Brain microvascular endothelial cell (primary cell): ENCODE results near the gene DOCK1.

Experiments used
- DNase-seq: peaks from one replicate; pipeline ENCODE4 v3.0.0-alpha.2; 2020
- H3K27ac ChIP-seq: fragments of 250-450 bp; sonication (Bioruptor Pico); 2 replicates; pipeline ENCODE4 v1.5.1; 2020; ENCODE audit warnings: mild to moderate bottlenecking, moderate library complexity
- H3K27me3 ChIP-seq: fragments of 250-450 bp; sonication (Bioruptor Pico); replicated peaks from 2 replicates; pipeline ENCODE4 v1.5.1; 2020; ENCODE audit warnings: mild to moderate bottlenecking
- H3K36me3 ChIP-seq: fragments of 250-450 bp; sonication (Bioruptor Pico); replicated peaks from 2 replicates; pipeline ENCODE4 v1.5.1; 2020; ENCODE audit warnings: mild to moderate bottlenecking
- H3K4me3 ChIP-seq: 2 replicates; pipeline ENCODE4 v1.5.1; 2011; ENCODE audit warnings: low read depth, mild to moderate bottlenecking, control low read depth, low read length, moderate library complexity
- CTCF ChIP-seq: IDR thresholded peaks from 2 replicates; pipeline ENCODE4 v1.5.1; 2011; ENCODE audit warnings: low read depth, mild to moderate bottlenecking, moderate library complexity, low read length, control low read depth, inconsistent platforms; ENCODE audit errors: missing control alignments
- in situ Hi-C: cut with HindIII; loops from 2 replicates; pipeline ENCODE4 v1.10.0; 2017; ENCODE audit warnings: low sequenced_read_pairs, low pct_ligation_motif_present

DOCK1 gene

GRCh38 chr10:127119936-127120335 lies 214.7 kb downstream of the DOCK1 start:
- H3K27ac ChIP-seq = no peak overlapping the region
- TF ChIP-seq CTCF = no peak
- H3K4me3 ChIP-seq = no peak overlapping the region
- no peaks in the 10 kb centered on the region for H3K36me3 ChIP-seq
- in situ Hi-C loops = no loop called here
- H3K27me3 ChIP-seq = no peaks in the 10 kb centered on the region
- no peak for DNase-seq

- Histone ChIP-seq H3K27me3 (no peaks in the 10 kb centered on the region), H3K27ac (no peak overlapping the region), H3K36me3 (peaks cover 9% of the 10 kb centered on the region), H3K4me3 (no peak overlapping the region)
- in situ Hi-C loops = no loop called here
- DNase-seq = no peak
- TF ChIP-seq CTCF = no peak
Measured at GRCh38 chr10:127122831-127123230, 217.6 kb downstream of the DOCK1 start.

- no peak overlapping the region for H3K27ac ChIP-seq
- no peaks in the 10 kb centered on the region for H3K27me3 ChIP-seq
Measured at GRCh38 chr10:127123626-127124025, 218.4 kb downstream of the DOCK1 start.

GRCh38 chr10:127125331-127125730 lies 220.1 kb downstream of the DOCK1 start:
- H3K27me3 ChIP-seq = no peaks in the 10 kb centered on the region
- peaks cover 13% of the 10 kb centered on the region for H3K36me3 ChIP-seq
- H3K4me3 ChIP-seq = no peak overlapping the region
- in situ Hi-C loops = no loop called here
- TF ChIP-seq CTCF = no peak
- H3K27ac ChIP-seq = no peak overlapping the region
- DNase-seq = no peak

More at GRCh38 chr10:127123626-127124025, 218.4 kb downstream of the DOCK1 start:
- TF ChIP-seq CTCF = no peak
- H3K36me3 ChIP-seq = peaks cover 12% of the 10 kb centered on the region
- in situ Hi-C loops = no loop called here
- DNase-seq = no peak
- H3K4me3 ChIP-seq = no peak overlapping the region

- Histone ChIP-seq H3K4me3 (no peak overlapping the region), H3K27me3 (no peaks in the 10 kb centered on the region), H3K27ac (no peak overlapping the region), H3K36me3 (peaks cover 13% of the 10 kb centered on the region)
- no peak for TF ChIP-seq CTCF
- in situ Hi-C loops = no loop called here
- no peak for DNase-seq
Measured at GRCh38 chr10:127127822-127128221, 222.6 kb downstream of the DOCK1 start.

- no peaks in the 10 kb centered on the region for H3K27me3 ChIP-seq
- no peak overlapping the region for H3K4me3 ChIP-seq
- no peak for TF ChIP-seq CTCF
- H3K27ac ChIP-seq = no peak overlapping the region
- peaks cover 13% of the 10 kb centered on the region for H3K36me3 ChIP-seq
- in situ Hi-C loops = no loop called here
- DNase-seq = no peak
Measured at GRCh38 chr10:127129104-127129503, 223.9 kb downstream of the DOCK1 start.
